ENCODE data around the gene PTPRD.

The PTPRD gene

DNA sequence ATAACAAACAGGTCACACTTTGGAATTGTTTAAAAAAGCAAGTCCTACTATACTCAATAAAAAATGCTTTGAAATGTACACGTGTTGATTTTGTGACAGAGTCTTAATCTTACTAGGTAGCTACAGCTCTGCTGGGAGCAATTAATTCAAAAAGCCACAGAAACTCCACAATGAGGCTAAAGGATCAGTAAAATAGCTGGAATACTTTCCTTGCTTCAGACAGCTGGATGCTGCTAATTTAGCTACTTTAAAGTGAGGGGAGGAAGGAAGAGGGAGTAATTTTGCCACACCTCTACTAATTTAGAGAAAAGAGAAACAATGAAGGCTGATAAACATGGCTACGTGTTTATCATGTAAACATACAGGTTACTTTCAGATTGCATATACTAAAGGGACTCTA, 1885.6 kb downstream of the PTPRD start:
- no peaks in the 10 kb centered on the region for H3K79me2 ChIP-seq (ENCODE audit: control insufficient read depth, low read length)
- H4K20me1 ChIP-seq (ENCODE audit: control insufficient read depth, insufficient read depth, low read depth, low read length): no peaks in the 10 kb centered on the region
- H3K4me1 ChIP-seq (ENCODE audit: control insufficient read depth, low read length): no peaks in the 10 kb centered on the region
- no peaks in the 10 kb centered on the region for H3K9me3 ChIP-seq (ENCODE audit: control insufficient read depth, insufficient read depth, low read length)
- no peak overlapping the region for H3K4me2 ChIP-seq (ENCODE audit: low read length)
- no peaks in the 10 kb centered on the region for H3K36me3 ChIP-seq (ENCODE audit: control insufficient read depth, low read length)
- no peaks in the 10 kb centered on the region for H3K27me3 ChIP-seq (ENCODE audit: control insufficient read depth, low read length)
- no peaks in the 10 kb centered on the region for H3K9me2 ChIP-seq (replicated peaks; ENCODE audit: control insufficient read depth, low read length)
- H3F3A ChIP-seq (ENCODE audit: control insufficient read depth, insufficient read depth): no peaks in the 10 kb centered on the region
- no peak overlapping the region for H3K4me3 ChIP-seq (ENCODE audit: low read length)
- H3K27ac ChIP-seq (ENCODE audit: low read depth, low read length): no peak overlapping the region
- TF ChIP-seq, protein P1, sequence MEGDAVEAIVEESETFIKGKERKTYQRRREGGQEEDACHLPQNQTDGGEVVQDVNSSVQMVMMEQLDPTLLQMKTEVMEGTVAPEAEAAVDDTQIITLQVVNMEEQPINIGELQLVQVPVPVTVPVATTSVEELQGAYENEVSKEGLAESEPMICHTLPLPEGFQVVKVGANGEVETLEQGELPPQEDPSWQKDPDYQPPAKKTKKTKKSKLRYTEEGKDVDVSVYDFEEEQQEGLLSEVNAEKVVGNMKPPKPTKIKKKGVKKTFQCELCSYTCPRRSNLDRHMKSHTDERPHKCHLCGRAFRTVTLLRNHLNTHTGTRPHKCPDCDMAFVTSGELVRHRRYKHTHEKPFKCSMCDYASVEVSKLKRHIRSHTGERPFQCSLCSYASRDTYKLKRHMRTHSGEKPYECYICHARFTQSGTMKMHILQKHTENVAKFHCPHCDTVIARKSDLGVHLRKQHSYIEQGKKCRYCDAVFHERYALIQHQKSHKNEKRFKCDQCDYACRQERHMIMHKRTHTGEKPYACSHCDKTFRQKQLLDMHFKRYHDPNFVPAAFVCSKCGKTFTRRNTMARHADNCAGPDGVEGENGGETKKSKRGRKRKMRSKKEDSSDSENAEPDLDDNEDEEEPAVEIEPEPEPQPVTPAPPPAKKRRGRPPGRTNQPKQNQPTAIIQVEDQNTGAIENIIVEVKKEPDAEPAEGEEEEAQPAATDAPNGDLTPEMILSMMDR (IDR thresholded peaks at IDR 0.05; ENCODE audit: low read depth, low read length, poor library complexity, severe bottlenecking): no peak
- no peak for TF ChIP-seq EZH2phosphoT487 (IDR thresholded peaks at IDR 0.05; ENCODE audit: borderline replicate concordance, low read length)

DNA sequence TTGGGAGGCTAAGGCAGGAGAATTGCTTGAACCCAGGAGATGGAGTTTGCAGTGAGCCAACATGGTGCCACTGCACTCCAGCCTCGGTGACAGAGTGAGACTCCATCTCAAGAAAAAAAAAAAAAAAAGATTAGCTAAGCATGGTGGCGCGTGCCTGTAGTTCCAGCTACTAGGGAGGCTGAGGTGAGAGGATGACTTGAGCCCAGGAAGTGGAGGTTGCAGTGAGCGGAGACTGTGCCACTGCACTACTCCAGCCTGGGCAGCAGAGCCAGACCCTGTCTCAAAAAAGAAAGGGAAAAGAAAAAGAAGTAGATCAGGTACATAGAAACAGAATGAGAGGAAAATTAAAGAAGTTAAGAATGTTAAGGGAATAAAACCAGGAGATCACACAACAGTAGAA, 1886.1 kb downstream of the PTPRD start:
- Histone ChIP-seq H3K27ac (ENCODE audit: low read depth, low read length) (no peak overlapping the region), H3K9me2 (replicated peaks; ENCODE audit: control insufficient read depth, low read length) (no peaks in the 10 kb centered on the region), H3K36me3 (ENCODE audit: control insufficient read depth, low read length) (no peaks in the 10 kb centered on the region), H3K4me1 (ENCODE audit: control insufficient read depth, low read length) (no peaks in the 10 kb centered on the region), H3K4me3 (ENCODE audit: low read length) (no peak overlapping the region), H3F3A (ENCODE audit: control insufficient read depth, insufficient read depth) (no peaks in the 10 kb centered on the region), H3K27me3 (ENCODE audit: control insufficient read depth, low read length) (no peaks in the 10 kb centered on the region), H4K20me1 (ENCODE audit: control insufficient read depth, insufficient read depth, low read depth, low read length) (no peaks in the 10 kb centered on the region), H3K4me2 (ENCODE audit: low read length) (no peak overlapping the region), H3K79me2 (ENCODE audit: control insufficient read depth, low read length) (no peaks in the 10 kb centered on the region), H3K9me3 (ENCODE audit: control insufficient read depth, insufficient read depth, low read length) (no peaks in the 10 kb centered on the region)
- TF ChIP-seq EZH2phosphoT487 (IDR thresholded peaks at IDR 0.05; ENCODE audit: borderline replicate concordance, low read length): no peak
- TF ChIP-seq, protein P1 (IDR thresholded peaks at IDR 0.05; ENCODE audit: low read depth, low read length, poor library complexity, severe bottlenecking): no peak

DNA sequence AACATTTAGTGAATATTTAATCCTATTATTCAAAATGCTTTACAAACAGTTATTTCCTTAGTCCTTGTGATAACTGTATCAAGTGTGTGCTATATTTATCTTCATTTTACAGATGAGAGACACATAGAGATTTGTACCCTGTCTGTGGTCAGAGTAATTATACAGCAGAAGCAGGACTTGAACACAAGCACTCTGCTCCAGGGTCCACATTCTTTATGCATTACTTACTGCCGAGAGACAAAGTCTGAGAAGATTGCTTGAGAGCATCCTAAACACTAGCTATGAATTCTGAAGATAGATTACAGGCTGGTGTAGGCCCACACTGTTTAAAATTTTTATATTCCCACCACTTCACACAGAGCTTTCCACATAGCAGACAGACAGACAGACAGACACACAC, 1887.2 kb downstream of the PTPRD start:
- TF ChIP-seq, protein P1 (IDR thresholded peaks at IDR 0.05; ENCODE audit: low read depth, low read length, poor library complexity, severe bottlenecking): no peak
- no peak for TF ChIP-seq EZH2phosphoT487 (IDR thresholded peaks at IDR 0.05; ENCODE audit: borderline replicate concordance, low read length)
- Histone ChIP-seq H3K4me3 (ENCODE audit: low read length) (no peak overlapping the region), H4K20me1 (ENCODE audit: control insufficient read depth, insufficient read depth, low read depth, low read length) (no peaks in the 10 kb centered on the region), H3K9me2 (replicated peaks; ENCODE audit: control insufficient read depth, low read length) (no peaks in the 10 kb centered on the region), H3K27ac (ENCODE audit: low read depth, low read length) (no peak overlapping the region), H3K79me2 (ENCODE audit: control insufficient read depth, low read length) (no peaks in the 10 kb centered on the region), H3K4me1 (ENCODE audit: control insufficient read depth, low read length) (no peaks in the 10 kb centered on the region), H3K27me3 (ENCODE audit: control insufficient read depth, low read length) (no peaks in the 10 kb centered on the region), H3F3A (ENCODE audit: control insufficient read depth, insufficient read depth) (no peaks in the 10 kb centered on the region), H3K4me2 (ENCODE audit: low read length) (no peak overlapping the region), H3K9me3 (ENCODE audit: control insufficient read depth, insufficient read depth, low read length) (no peaks in the 10 kb centered on the region), H3K36me3 (ENCODE audit: control insufficient read depth, low read length) (no peaks in the 10 kb centered on the region)

All from DOHH2 (cell line).